GM18867 (cell line): ENCODE measurements around the gene SLC13A3.

Experiments used
- ATAC-seq: cut with Tn5 transposase; IDR thresholded peaks from one replicate; pipeline ENCODE4 v1.9.1; 2021; ENCODE audit warnings: mild to moderate bottlenecking, moderate library complexity; ENCODE audit not compliant: unreplicated experiment

Gene SLC13A3

DNA sequence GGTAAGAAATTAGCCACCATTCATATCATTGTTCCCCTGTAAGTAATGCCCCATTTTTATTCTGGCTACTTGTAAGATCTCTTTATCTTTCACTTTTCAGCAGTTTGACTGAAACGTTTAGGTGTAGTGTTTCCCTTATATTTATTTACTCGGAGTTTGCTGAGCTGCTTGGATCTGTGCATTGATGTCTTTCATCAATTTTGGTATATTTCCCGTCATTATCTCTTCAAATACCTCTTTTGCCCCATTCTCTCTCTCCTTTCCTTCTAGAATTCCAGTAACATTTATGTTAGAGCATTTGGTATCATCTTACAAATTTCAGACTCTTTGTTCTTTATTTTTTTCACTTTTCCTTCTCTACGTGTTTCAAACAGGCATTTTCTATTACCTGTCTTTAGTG, 9.2 kb upstream of the SLC13A3 start:
- ATAC-seq = no peak

DNA sequence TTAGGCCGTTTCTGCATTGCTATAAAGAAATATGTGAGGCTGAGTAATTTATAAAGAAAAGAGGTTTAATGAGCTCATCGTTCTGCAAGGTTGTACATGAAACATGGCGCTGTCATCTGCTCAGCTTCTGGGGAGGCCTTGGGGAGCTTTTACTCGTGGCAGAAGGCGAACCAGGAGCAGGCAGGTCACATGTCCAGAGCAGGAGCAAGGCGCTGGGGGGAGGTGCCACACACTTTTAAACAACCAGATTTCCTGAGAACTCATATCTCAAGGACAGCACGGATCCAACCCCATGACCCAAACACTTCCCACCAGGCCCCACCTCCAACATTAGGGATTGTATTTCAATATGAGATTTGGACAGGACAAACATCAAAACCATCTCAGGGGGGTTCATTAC, 6.4 kb upstream of the SLC13A3 start:
- no peak for ATAC-seq

DNA sequence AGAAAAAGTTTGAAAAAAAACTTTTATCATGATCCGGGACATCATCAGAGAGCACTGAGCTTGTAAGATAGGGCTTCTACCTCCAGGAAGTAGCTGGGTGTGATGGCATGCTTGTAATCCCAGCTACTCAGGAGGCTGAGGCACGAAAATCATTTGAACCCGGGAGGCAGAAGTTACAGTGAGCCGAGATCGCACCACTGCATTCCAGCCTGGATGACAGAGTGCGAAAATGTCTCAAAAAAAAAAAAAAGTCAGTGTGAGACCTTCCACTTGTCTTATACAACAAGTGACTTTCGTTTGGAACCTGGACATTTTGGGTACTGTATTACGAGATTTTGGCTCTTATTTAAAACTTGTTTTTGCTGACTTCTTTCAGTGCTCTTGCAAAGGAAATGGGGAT, 5.9 kb upstream of the SLC13A3 start:
- ATAC-seq = no peak

DNA sequence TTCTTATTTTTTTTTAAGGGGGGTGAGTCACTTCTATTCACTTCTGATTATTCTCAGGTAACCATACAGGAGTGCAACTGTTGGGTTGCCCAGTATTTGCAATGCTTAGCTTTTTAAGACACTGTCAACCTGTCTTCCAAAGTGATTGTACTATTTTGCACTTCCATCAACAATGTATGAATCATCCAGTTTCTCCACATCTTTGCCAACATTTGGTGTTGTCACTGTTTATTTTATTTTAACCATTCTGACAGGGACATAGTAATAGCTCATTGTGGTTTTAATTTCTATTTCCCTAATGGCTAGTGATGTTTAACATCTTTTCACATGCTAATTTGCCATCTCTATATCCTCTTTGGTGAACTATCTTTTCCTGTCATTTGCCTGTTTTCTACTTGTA, 1.4 kb upstream of the SLC13A3 start:
- no peak for ATAC-seq

DNA sequence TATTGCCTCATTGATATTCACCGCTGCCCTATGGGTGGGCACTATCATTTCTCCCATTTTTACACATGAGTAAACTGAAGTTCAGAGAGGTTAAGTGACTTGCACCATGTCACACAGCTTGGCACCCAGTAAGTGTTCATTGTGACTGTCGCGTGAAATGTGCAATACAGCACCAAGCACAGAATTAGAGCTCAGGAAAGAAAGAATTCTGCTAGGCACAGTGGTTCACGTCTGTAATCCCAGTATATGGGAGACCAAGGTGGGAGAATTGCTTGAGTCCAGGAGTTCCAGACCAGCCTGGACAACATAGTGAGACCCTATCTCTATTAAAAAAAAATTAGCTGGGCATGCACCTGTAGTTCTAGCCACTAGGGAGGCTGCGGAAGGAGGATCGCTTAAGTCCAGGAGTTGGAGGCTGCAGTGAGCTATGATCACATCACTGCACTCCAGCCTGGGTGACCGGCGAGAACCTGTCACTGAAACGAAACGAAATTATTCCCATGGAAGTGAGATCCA, 626 bp downstream of the SLC13A3 start:
- ATAC-seq = no peak

DNA sequence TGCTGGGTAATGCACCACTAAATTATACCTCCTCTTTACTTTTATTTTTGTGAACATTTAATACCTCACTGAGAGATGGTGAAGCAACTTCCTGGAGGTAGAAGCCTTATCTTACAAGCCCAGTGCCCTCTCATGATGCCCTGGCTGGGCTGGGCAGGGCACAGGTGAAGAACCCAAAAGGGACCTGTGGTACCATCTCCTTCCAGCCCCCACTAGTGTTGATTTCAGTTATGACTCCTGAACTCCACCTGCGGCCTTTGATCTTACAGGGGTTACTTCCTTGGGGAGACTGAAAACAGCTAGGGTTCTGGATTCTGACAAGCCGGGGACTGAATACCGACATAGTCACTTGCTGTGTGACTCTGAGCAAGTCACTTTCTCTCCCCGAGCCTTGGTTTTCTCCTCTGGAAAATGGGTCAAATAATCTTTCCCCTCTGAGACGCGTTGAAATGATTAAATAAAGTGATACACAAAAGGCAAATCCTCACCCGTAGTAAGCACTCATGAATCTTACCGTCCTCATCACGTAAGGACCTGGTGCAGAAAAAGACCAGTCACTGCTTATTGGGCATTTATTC, 1.2 kb downstream of the SLC13A3 start:
- no peak for ATAC-seq

DNA sequence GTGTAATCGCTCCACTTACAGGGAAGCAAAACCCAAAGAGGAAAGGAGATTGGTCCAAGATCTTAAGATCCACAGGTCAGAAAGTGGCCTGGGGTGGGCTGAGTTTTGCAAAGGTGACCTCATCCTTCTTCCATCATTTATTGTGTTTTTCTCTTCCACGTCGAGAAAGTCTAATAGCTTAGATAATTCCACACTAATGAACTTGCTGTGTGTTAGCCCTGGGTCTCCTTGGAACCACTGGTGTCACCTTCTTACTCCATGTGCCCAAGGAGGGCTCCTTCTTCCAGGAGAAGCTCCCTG, 1.7 kb downstream of the SLC13A3 start:
- no peak for ATAC-seq

DNA sequence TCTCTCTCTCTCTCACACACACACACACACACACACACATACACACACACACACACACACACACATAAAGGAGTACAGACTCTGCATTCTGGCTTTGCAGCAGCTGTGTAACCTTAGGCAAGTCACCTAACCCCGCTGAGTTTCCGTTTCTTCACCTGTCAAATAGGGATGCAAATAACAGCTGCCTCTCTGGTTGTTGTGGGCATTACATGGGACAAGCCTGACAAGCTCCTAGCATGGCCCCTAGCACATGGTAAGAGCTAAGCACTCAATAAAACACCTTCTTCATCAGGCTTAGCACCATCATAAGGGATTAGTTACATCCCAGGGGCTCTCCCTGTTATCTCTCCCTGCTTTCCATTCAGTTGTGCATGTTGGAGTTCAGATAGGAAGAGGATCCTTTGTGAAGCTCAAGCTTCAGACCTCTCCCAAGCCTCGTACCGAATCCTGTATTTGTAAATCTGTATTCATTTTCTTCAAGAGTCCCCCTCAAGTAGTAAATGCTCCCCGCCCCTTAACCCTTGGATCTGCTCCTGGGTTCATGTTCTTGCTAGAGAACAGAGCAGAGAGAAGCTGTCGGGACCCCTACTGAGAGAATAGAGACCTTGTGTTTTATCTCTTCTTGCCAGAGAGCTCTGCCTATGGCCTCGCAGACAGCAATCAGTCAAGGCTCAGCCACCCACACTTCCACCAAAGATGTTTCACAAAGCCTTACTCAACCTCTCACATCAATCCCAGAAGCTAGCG, 2.2 kb downstream of the SLC13A3 start:
- ATAC-seq = no peak

DNA sequence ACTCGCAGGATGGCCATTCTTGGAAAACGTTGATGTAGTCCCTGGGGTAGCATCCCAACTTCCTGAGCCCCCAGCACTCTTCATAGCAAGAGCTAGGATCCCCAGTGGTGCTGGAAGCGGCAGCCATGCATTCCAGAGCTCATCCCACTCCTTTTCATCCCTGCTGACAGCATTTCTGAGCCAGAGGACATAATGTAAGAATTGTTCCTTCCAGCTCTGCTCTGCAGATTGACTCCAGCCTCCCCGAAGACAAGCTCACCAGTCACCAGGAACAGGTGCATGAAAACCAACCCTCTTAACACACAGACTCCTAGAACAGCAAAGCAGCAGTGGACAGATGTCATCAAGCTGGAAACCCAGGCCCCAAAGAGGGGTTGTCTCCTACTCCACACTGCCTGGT, 3.8 kb downstream of the SLC13A3 start:
- ATAC-seq = no peak

DNA sequence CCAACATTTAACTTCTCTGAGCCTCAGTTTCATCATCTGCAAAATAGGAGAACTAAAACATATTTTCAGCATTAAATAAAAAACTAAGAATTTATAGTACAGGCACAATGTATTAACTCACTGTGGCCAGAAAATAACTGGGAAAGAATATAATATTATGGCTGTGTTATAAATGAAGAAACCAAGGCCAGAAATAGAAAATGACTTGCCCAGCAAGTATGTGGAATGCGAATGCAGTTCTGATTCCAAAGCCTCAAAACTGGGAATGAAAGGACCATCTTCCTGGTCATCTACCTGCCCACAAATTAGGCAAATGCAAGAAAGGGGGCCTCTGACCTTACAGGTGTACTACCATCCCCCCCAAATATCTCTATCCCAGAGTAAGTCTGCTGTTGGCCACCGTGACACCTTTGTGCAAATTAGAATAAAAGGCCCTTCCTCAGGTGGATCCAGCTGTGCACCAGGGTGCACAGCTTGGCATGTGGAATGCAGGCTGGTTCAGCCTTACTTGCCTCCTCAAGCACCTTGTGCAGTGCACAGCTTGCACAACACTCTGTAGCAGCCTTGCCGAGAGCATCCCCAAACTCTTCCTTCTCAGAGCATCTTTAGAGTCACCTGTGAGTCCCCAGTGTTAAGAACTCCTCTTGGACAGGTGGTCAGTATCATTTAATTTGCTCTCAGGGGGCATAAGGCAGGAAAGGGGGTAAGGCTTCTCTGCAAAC, 4.4 kb downstream of the SLC13A3 start:
- ATAC-seq = no peak

DNA sequence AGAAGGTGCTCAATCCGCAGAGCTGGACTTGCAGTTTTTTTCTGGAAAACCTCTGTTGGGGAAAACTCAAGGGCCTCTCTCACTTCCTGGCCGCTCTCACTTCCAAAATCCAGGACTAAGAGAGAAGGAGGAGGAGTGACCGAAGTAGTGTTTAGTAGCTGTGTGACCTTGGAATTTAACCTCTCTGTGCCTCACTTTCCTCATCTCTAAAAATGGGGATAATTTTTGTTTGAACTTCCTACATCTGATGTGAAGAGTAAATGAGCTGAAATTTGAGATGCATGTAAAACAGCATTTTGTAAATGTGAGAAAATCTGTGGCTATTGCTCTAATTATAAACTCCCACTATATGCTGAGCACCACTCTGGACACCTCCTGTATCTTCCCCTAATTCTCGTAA, 5.1 kb downstream of the SLC13A3 start:
- no peak for ATAC-seq

DNA sequence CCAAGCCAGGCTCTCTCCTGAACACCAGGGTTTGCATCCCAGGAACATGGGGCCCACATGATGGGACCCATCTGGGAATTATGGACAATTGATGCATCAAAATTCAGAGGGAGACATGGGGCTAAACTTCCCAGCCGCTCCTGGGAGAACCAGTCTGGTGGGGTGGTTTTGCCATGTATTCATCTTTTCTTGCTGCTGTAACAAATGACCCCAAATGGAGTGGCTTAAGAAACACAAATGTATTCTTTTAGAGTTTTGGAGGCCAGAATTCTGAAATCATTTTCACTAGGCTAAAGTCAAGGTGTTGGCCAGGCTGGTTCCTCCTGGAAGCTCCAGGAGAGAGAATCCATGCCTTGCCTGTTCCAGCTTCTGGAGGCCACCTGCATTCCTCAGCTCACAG, 6.5 kb downstream of the SLC13A3 start:
- no peak for ATAC-seq

DNA sequence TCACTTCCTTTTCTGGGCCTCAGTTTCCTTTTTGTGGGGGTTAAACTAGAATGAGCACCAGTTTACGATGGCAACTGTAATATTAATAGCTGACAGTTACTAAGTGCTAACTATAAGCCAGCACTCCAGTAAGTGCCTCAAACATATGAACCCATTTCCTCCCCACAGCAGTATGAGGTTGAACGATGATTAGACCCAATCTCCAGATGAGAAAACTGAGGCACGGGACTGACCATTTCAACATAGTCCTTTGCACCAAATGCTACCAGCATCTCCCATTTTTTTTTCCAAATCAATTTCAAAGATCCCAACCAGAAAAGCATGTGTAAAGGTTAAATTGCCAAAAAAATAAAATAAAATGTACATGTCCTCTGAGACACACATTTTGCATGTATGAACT, 7.1 kb downstream of the SLC13A3 start:
- ATAC-seq = no peak

DNA sequence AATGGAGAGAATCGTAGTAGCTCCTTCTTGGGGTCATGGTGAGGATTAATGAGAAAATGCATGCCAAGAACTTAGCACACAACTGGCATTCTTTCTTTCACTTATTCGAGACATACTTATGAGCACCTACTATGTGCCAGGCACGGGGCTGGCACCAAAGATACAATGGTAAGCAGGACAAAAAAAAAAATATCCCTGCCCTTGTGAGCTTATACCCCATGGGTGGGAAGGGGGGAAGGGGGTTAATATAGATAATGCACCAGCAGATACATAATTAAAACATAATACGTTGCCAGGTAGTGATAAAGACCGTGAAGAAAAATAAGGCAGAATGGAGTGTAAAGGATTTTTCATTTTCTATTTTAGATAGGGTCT, 8.3 kb downstream of the SLC13A3 start:
- no peak for ATAC-seq

DNA sequence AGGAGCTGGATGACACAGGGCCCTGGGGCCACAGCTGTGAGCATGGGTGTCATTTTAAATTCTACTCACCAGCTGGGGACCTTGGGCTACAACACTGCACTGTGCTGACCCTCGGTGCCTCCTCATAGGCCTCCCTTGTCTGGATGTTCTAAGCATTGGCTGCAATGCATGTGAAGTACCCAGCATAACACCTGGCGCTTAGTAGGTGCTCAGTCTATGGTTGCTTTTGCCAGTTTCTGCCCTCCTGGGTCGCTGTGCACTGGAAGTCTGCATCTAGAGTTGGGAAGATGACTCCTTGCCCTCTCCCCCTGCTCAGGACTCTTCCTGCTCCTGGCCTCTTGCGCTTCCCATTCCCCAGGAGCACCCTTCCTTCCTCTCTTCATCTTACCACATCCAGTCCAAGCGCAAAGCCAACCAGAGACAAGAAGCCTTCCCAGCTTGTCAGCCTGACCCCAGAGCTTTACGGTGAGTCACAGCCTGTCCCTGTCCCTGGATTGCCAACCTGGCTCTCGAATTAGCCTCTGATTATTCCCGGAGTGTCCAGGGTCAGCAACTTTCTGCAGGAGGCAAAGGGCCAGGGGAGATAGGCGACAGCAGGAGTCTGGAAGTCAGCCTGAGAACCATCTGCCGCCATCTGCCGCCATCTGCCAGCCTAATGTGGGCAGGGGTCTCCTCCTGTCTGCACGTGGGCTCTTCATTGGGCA, 8.8 kb downstream of the SLC13A3 start:
- ATAC-seq = no peak

DNA sequence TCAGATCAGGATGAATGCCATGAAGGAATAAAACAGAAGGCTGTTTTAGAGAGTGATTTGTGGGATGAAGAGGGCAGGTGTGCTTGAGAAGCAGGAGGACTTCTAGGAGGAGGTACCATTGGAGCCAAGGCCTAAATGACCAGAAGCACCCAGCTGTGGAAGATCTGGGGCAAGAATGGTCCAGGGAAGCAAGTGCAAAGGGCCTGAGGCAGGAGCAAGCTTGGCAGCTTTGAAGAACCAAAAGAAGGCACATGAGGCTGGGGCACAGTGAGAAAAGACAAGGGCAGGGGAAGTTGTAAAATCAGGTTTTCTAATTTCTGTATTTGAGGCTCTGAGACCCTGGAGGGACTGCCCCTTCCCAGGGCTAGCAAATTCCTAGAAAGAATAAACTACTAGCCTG, 9.8 kb downstream of the SLC13A3 start:
- ATAC-seq = no peak

DNA sequence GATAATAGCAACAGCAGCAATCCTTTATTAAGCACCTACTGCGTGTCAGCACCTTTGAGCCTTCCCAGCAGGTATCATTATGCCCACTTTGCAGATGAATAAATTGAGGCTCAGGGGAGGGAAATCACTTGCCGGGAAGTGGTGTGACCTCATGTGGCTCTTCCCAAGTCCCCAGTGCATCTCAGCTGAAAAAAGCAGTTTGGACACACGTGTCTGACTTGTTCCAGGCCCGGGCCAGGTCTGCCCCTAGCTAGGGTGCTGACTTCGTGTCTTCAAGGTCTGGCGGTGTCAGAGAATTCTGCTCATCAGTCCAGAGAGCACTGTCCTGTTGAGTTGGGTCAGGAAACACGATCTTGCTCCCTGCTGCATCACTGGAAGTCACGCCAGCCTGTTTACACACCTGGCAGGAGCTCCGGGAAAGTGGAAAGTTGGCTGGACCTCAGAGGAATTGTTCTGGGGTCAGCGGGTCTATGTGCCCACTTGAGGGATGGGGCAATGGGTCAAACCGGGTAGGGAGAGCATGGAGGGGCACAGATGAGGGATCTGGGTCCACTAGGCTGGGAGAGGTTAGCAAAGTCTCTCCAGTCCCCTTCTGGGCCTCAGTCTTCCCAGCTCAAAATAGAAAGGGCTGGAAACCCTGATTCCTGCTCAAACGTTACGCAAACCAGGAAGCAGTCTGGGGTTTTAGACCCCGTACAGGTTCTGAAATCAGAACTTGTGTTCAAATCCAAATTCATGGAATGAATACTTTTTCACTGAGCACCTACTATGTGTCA, 10.5 kb downstream of the SLC13A3 start:
- ATAC-seq = no peak

DNA sequence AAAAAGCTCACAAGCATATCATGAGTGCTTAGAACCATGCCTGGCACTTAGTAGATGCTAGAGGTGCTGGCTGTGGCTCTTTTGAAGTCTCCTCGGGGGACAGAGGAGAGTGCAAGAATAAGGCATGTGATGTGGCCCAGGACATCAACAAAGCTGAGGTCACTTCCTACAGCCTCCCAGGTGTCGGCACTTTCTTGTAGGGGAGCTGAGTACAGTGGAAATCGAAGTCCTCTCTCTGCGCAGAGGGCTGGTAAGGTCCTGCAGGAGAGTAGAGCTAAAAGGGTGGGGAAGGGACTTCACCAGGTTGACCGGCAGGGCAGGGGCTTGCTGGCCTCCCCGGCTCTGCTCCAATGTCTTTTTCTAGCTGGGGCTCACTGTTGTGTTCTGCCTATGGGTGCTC, 11.2 kb downstream of the SLC13A3 start:
- ATAC-seq = no peak

DNA sequence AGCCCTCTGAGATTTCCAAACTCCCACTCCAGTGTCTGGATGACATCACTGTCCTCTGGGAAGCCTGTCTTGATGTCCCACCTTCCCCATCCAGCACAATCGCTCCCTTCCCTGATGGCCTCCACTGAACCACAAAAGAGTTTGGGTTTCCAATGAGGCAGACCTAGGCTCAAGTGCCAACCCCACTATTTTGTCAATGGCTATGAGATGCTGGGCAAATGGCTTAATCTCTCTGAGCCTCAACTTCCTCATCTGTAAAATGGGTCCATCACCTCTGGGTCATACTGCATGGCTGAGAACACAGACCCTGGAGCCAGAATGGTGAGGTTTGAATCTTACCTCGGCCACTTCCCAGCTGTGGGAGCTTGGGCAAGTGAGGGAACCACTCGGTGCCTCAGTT, 11.7 kb downstream of the SLC13A3 start:
- ATAC-seq = no peak

DNA sequence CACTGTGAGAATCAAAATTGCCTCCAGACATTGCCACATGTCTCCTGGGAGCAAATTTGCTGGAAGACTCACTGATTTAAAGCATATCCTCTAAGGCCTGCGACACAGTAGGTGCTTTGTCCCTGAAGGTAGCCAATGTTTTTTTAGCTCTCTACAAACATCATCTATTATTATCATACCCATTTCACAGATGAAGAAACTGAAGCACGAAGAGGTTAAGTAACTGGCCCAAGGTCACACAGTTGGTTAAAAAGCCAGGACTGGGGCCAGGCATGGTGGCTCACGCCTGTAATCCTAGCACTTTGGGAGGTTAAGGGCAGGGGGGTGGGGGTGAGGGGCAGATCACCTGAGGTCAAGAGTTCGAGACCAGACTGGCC, 12.4 kb downstream of the SLC13A3 start:
- ATAC-seq = no peak
